GM19240 (cell line): ENCODE measurements around the gene TNNT1.
"Not testable (repeated sequence)": the region's sequence is repeated elsewhere in the genome, so short reads cannot be mapped to it uniquely, and the experiment has no call there.

Source experiments
- DNase-seq: peaks from one replicate; pipeline ENCODE4 v3.0.0; 2011; ENCODE audit warnings: low spot score; ENCODE audit not compliant: insufficient read length

TNNT1 gene

GRCh38 chr19:55171440-55171839 lies 22.4 kb upstream of the TNNT1 start:
- DNase-seq = no peak

GRCh38 chr19:55169136-55169535 lies 20.1 kb upstream of the TNNT1 start:
- no peak for DNase-seq

- peak; percentile 96 for DNase-seq
Measured at GRCh38 chr19:55166530-55167268, 17.7 kb upstream of the TNNT1 start, which contains the start of gene DNAAF3. DNAAF3 (minus strand) TSS chr19:55166613; CDS start chr19:55166413, 200 bp downstream.

- DNase-seq = no peak
Measured at GRCh38 chr19:55165952-55166529, 17.0 kb upstream of the TNNT1 start.

- no peak for DNase-seq
Measured at GRCh38 chr19:55161571-55162322, 12.7 kb upstream of the TNNT1 start.

GRCh38 chr19:55160986-55161365 lies 12.0 kb upstream of the TNNT1 start:
- no peak for DNase-seq

- DNase-seq = peak; percentile 96
Measured at GRCh38 chr19:55160128-55160985, 11.4 kb upstream of the TNNT1 start.

GRCh38 chr19:55158848-55159749 lies 10.1 kb upstream of the TNNT1 start:
- no peak for DNase-seq

GRCh38 chr19:55158423-55158822 lies 9.4 kb upstream of the TNNT1 start:
- no peak for DNase-seq

- no peak for DNase-seq
Measured at GRCh38 chr19:55157064-55157908, 8.3 kb upstream of the TNNT1 start, which contains the start of gene TNNI3. TNNI3 (minus strand) TSS chr19:55157732; CDS start chr19:55157589, 143 bp downstream.

GRCh38 chr19:55156202-55157063 lies 7.4 kb upstream of the TNNT1 start:
- no peak for DNase-seq

GRCh38 chr19:55155784-55156183 lies 6.8 kb upstream of the TNNT1 start:
- DNase-seq = not testable (repeated sequence)

GRCh38 chr19:55153652-55154264 lies 4.8 kb upstream of the TNNT1 start:
- DNase-seq = no peak

GRCh38 chr19:55152017-55152416 lies 3.0 kb upstream of the TNNT1 start:
- no peak for DNase-seq

- no peak for DNase-seq
Measured at GRCh38 chr19:55147545-55148251, 1.3 kb downstream of the TNNT1 start.

GRCh38 chr19:55146705-55147273 lies 2.2 kb downstream of the TNNT1 start:
- no peak for DNase-seq
